HG02943 (cell line): ENCODE measurements around the gene TFF1.

Source experiments
- ATAC-seq: cut with Tn5 transposase; IDR thresholded peaks from one replicate; pipeline ENCODE4 v1.9.1; 2021; ENCODE audit warnings: mild to moderate bottlenecking, low read depth, moderate library complexity; ENCODE audit not compliant: unreplicated experiment

TFF1 gene

GRCh38 chr21:42400525-42400924 is 34.2 kb upstream of the TFF1 start:
- no peak for ATAC-seq

- no peak for ATAC-seq
These were observed 32.2 kb upstream of the TFF1 start for GRCh38 chr21:42398436-42399028.

GRCh38 chr21:42397746-42398394 is 31.5 kb upstream of the TFF1 start:
- no peak for ATAC-seq

- ATAC-seq: no peak
These were observed 30.7 kb upstream of the TFF1 start for GRCh38 chr21:42396799-42397745.

- no peak for ATAC-seq
These were observed 29.7 kb upstream of the TFF1 start, which contains the start of gene TMPRSS3 for GRCh38 chr21:42395905-42396651. TMPRSS3 (minus strand) TSS chr21:42396052; CDS start chr21:42395417, 635 bp downstream.

GRCh38 chr21:42395302-42395701 is 29.0 kb upstream of the TFF1 start:
- ATAC-seq: no peak

- no peak for ATAC-seq
These were observed 27.2 kb upstream of the TFF1 start for GRCh38 chr21:42393443-42393950.

GRCh38 chr21:42392731-42393442 is 26.6 kb upstream of the TFF1 start:
- ATAC-seq: no peak

GRCh38 chr21:42391297-42391696 is 25.0 kb upstream of the TFF1 start:
- ATAC-seq: no peak

GRCh38 chr21:42390696-42391095 is 24.4 kb upstream of the TFF1 start:
- no peak for ATAC-seq

- ATAC-seq: no peak
These were observed 23.9 kb upstream of the TFF1 start for GRCh38 chr21:42390193-42390592.

GRCh38 chr21:42389449-42389835 is 23.1 kb upstream of the TFF1 start:
- ATAC-seq: no peak

GRCh38 chr21:42388740-42389448 is 22.6 kb upstream of the TFF1 start:
- ATAC-seq: no peak

GRCh38 chr21:42387843-42388340 is 21.6 kb upstream of the TFF1 start:
- no peak for ATAC-seq

- ATAC-seq: no peak
These were observed 20.8 kb upstream of the TFF1 start for GRCh38 chr21:42387164-42387563.

GRCh38 chr21:42386034-42386591 is 19.8 kb upstream of the TFF1 start:
- ATAC-seq: no peak

- no peak for ATAC-seq
These were observed 19.3 kb upstream of the TFF1 start for GRCh38 chr21:42385619-42386018.

- no peak for ATAC-seq
These were observed 18.7 kb upstream of the TFF1 start for GRCh38 chr21:42384989-42385388.
